K562 (cell line): ENCODE measurements around the gene CARD14. TPM values are rescaled to one million over a fixed set of nuclear protein-coding genes. Genes with fewer than 3 reads are reported as not detected.

Source experiments
- BACH1 ChIP-seq: fragments of 200-800 bp; sonication (Bioruptor generic); IDR thresholded peaks from 2 replicates; pipeline ENCODE4 v1.6.1; 2016; ENCODE audit warnings: missing genetic modification characterization, missing compliant biosample characterization
- HIVEP1 ChIP-seq: fragments of 250-450 bp; sonication (Bioruptor Pico); IDR thresholded peaks from 2 replicates; pipeline ENCODE4 v1.4.0; 2020; ENCODE audit warnings: mild to moderate bottlenecking
- IRF2 ChIP-seq: sonication (generic); formaldehyde crosslinking; IDR thresholded peaks from 2 replicates; pipeline ENCODE4 v1.8.1; 2022; ENCODE audit warnings: mild to moderate bottlenecking, missing genetic modification reagents
- NR2C1 ChIP-seq, 2 experiments: fragments of 450-650 bp; IDR thresholded peaks; 2 replicates each; pipeline ENCODE4 v1.6.1; 2017; ENCODE audit warnings: mild to moderate bottlenecking in 2 of 2, antibody characterized with exemption in 1 of 2, inconsistent platforms in 1 of 2, missing compliant biosample characterization in 1 of 2, missing genetic modification characterization in 1 of 2
- OTX1 ChIP-seq: fragments of 450-650 bp; formaldehyde crosslinking; IDR thresholded peaks from 2 replicates; pipeline ENCODE4 v1.4.0; 2022; ENCODE audit warnings: mild to moderate bottlenecking
- U2AF1 ChIP-seq: fragments of 200-400 bp; formaldehyde crosslinking; optimal IDR thresholded peaks from 2 replicates; pipeline ENCODE3; 2017; ENCODE audit warnings: mild to moderate bottlenecking, low read depth, low read length, moderate library complexity
- polyA plus RNA-seq, 8 experiments: library from polyadenylated mRNA; depleted of rRNA in 4 of 8; stranded (reverse) in 5 of 8; unstranded in 3 of 8; fragments of >200 nt; fragmentation: Nextera tagmentation in 2 of 8; fragmentation: Illumina TruSeq in 1 of 8; extraction: Ambion mirVana in 2 of 8; extraction: Trizol in 1 of 8; gene quantifications; 2 replicates each; pipeline versions ENCODE4 v1.2.1 to v1.2.3, GENCODE V29; 2011 to 2014; ENCODE audit warnings: inconsistent platforms in 1 of 8, missing spikeins in 1 of 8
- total RNA-seq, 7 experiments: library from RNA; depleted of rRNA in 6 of 7; stranded (reverse); fragments of >200 nt in 6 of 7; fragmentation: Illumina TruSeq in 2 of 7; extraction: Trizol in 2 of 7; gene quantifications; 2 replicates each; pipeline versions ENCODE4 v1.2.1 to v1.2.3, GENCODE V29; 2011 to 2021; ENCODE audit warnings: low replicate concordance in 1 of 7
- TF ChIP-seq, protein P1 (sequence below): fragments of 250-450 bp; sonication (Bioruptor Pico); IDR thresholded peaks from 2 replicates; pipeline ENCODE4 v1.4.0; 2020; ENCODE audit warnings: mild to moderate bottlenecking, moderate library complexity, borderline replicate concordance
- TF ChIP-seq, protein P2 (sequence below): sonication (generic); formaldehyde crosslinking; IDR thresholded peaks from 2 replicates; pipeline ENCODE4 v1.8.0; 2022; ENCODE audit warnings: mild to moderate bottlenecking, missing genetic modification reagents
- TF ChIP-seq, protein P3 (sequence below): sonication (generic); formaldehyde crosslinking; IDR thresholded peaks from 2 replicates; pipeline ENCODE4 v1.9.0; 2022; ENCODE audit warnings: mild to moderate bottlenecking, missing genetic modification reagents
- TF ChIP-seq, protein P4 (sequence below): sonication (generic); formaldehyde crosslinking; IDR thresholded peaks from 2 replicates; pipeline ENCODE4 v1.5.0; 2020; ENCODE audit warnings: missing genetic modification reagents

The CARD14 gene
- total and polyA plus RNA-seq, 9 of the 15 experiments (the other 6 are each of a cell fraction or from before 2014, with no cell fraction given), result not detected

DNA sequence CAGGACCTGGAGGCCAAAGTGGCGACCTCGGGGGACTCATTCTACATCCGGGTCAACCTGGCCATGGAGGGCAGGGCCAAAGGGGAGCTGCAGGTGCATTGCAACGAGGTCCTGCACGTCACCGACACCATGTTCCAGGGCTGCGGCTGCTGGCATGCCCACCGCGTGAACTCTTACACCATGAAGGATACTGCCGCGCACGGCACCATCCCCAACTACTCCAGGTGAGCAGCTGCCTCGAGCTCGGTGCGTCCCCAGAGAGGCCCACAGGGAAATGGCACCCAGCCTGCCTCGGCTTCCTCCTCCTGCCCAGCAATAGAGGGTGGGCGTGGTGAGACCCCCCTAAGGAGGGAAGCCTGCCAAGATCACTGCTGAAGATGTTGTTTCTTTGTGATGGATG, 32.4 kb downstream of the CARD14 start (continued):
- TF ChIP-seq, protein P1, sequence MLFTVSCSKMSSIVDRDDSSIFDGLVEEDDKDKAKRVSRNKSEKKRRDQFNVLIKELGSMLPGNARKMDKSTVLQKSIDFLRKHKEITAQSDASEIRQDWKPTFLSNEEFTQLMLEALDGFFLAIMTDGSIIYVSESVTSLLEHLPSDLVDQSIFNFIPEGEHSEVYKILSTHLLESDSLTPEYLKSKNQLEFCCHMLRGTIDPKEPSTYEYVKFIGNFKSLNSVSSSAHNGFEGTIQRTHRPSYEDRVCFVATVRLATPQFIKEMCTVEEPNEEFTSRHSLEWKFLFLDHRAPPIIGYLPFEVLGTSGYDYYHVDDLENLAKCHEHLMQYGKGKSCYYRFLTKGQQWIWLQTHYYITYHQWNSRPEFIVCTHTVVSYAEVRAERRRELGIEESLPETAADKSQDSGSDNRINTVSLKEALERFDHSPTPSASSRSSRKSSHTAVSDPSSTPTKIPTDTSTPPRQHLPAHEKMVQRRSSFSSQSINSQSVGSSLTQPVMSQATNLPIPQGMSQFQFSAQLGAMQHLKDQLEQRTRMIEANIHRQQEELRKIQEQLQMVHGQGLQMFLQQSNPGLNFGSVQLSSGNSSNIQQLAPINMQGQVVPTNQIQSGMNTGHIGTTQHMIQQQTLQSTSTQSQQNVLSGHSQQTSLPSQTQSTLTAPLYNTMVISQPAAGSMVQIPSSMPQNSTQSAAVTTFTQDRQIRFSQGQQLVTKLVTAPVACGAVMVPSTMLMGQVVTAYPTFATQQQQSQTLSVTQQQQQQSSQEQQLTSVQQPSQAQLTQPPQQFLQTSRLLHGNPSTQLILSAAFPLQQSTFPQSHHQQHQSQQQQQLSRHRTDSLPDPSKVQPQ, result no peak
- TF ChIP-seq IRF2 (CRISPR knock-in tag), result no peak
- TF ChIP-seq HIVEP1 (CRISPR knock-in tag), result no peak
- no peak for TF ChIP-seq BACH1 (tag)
- TF ChIP-seq, protein P2, sequence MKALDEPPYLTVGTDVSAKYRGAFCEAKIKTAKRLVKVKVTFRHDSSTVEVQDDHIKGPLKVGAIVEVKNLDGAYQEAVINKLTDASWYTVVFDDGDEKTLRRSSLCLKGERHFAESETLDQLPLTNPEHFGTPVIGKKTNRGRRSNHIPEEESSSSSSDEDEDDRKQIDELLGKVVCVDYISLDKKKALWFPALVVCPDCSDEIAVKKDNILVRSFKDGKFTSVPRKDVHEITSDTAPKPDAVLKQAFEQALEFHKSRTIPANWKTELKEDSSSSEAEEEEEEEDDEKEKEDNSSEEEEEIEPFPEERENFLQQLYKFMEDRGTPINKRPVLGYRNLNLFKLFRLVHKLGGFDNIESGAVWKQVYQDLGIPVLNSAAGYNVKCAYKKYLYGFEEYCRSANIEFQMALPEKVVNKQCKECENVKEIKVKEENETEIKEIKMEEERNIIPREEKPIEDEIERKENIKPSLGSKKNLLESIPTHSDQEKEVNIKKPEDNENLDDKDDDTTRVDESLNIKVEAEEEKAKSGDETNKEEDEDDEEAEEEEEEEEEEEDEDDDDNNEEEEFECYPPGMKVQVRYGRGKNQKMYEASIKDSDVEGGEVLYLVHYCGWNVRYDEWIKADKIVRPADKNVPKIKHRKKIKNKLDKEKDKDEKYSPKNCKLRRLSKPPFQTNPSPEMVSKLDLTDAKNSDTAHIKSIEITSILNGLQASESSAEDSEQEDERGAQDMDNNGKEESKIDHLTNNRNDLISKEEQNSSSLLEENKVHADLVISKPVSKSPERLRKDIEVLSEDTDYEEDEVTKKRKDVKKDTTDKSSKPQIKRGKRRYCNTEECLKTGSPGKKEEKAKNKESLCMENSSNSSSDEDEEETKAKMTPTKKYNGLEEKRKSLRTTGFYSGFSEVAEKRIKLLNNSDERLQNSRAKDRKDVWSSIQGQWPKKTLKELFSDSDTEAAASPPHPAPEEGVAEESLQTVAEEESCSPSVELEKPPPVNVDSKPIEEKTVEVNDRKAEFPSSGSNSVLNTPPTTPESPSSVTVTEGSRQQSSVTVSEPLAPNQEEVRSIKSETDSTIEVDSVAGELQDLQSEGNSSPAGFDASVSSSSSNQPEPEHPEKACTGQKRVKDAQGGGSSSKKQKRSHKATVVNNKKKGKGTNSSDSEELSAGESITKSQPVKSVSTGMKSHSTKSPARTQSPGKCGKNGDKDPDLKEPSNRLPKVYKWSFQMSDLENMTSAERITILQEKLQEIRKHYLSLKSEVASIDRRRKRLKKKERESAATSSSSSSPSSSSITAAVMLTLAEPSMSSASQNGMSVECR (CRISPR knock-in tag), result no peak
- peak; percentile 34; the same call in 1 of the 2 replicates for TF ChIP-seq NR2C1 (IDR thresholded peaks at IDR 0.05)
- TF ChIP-seq NR2C1 (tag; IDR thresholded peaks at IDR 0.05), result 0 out of 2 replicates have a peak, but pooled peaks have one; percentile 26
- TF ChIP-seq U2AF1, result no peak
- TF ChIP-seq OTX1 (CRISPR knock-in tag), result no peak
- TF ChIP-seq, protein P3, sequence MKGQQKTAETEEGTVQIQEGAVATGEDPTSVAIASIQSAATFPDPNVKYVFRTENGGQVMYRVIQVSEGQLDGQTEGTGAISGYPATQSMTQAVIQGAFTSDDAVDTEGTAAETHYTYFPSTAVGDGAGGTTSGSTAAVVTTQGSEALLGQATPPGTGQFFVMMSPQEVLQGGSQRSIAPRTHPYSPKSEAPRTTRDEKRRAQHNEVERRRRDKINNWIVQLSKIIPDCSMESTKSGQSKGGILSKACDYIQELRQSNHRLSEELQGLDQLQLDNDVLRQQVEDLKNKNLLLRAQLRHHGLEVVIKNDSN (CRISPR knock-in tag), result no peak
- TF ChIP-seq, protein P4, sequence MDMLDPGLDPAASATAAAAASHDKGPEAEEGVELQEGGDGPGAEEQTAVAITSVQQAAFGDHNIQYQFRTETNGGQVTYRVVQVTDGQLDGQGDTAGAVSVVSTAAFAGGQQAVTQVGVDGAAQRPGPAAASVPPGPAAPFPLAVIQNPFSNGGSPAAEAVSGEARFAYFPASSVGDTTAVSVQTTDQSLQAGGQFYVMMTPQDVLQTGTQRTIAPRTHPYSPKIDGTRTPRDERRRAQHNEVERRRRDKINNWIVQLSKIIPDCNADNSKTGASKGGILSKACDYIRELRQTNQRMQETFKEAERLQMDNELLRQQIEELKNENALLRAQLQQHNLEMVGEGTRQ, result no peak
